HG02970 (cell line): ENCODE results near the gene MAL.

ENCODE experiments used
- ATAC-seq: cut with Tn5 transposase; IDR thresholded peaks from one replicate; pipeline ENCODE4 v1.9.1; 2021; ENCODE audit warnings: mild to moderate bottlenecking, moderate library complexity, moderate number of reproducible peaks; ENCODE audit not compliant: unreplicated experiment, low FRiP score

MAL gene

DNA sequence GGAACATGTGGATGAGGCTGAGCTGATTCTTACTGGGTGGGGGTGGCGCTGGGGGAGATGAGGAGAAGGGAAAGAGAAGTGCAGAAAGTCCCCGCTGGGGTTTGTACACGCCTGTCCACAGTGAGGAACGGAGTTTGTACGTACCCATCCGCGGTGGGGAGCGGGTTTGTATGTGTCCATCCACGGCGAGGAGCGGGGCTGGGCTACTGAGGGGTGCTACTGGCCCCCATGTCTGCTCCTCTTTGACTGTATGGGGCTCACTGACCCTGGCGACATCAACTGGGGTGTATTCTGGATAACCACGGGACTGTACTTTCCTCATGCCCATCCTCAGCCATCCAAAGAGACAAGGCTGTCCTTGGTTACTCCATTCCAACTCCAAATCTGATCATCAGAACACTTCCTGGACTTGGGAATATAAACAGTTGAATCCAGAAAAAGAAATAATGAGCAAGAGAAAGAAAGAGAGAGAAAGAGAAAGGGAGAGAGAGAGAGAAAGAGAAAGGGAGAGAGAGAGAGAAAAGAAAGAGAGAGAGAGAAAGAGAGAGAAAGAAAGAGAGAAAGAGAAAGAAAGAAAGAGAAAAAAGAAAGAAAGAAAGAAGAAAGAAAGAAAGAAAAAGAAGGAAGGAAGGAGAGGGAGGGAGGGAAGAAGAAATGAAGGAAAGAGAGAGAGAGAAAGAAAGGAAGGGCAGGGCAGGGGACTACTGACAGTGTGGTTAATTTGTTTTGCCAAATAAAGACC is 21.0 kb downstream of the MAL start:
- no peak for ATAC-seq

GRCh38 chr2:95047629-95048510 is 22.4 kb downstream of the MAL start:
- no peak for ATAC-seq

- ATAC-seq, result no peak
Measured at GRCh38 chr2:95048825-95049682, 23.5 kb downstream of the MAL start.

DNA sequence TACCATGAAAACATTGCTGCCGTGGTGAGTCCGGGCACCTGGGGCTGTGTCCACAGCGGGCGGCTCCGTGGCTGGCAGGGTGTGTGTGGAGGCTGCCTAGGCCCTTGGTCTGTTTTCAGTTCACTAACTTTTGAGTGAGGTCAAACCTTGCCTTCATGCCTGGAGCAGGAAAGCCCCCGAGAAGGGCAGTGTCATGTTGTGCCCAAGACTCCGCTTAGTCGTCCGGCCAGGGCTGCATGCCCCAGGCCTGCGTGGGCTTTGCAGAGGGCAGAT is 24.1 kb downstream of the MAL start:
- ATAC-seq, result no peak

DNA sequence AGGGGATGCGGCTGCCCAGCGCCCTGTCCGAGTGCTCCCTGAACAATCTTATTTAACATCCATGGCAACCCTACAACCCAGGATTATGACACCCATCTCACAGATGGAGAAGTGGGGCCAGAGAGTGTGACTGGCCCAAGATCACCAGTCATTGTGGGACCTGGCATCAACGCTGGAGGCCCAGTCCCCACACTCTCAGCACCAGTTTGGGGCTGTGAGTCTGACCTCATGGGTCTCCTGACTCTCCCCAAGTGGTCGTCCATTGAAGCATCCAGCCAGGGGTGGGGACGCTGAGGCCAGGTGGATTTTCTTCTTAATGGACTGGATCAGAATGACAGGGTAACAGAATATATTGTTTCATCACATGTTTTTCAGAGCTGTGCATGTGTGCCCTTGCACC is 24.5 kb downstream of the MAL start:
- no peak for ATAC-seq

DNA sequence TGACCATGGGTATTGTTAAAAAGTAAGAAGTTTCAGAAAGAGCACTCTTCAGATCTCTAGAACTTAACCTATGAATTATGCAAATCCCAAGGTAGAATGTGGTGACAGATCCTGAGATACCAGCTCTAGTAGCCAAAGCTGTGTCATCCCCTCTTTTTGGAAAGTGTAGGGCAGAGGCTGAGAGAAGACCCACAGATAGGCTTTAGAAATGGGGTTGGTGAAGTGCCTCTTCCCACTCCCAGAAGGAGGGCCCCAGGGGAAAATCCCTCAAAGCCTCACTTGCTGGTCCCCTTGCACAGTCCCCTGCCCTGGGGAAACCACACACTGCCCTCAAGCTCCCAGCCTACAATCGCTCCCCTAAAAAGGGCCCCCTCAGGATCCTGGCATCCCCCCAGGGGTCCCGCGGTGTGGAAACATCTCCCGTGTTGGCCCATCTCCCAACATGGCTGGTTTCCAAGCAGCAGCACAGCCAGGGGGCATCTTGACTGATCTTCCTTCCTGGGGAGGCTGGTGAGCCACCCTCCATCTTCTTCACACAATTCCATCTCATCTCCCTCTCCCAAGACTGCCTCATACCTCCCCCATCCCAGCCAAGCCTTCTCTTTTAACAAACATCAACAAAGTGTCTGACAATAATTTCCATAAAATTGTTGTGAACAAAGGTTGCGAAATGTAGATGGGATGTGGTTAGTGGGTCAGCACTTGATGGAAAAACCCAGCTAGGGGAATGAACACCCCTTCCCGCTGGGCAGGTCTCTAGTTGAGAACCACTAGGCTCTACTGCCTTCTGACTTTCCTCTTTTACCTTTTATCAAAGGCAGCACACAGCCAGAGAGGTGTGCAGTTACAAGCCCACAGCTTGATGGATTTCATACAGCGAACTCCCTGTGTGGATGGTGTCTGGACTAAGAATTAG is 25.1 kb downstream of the MAL start:
- ATAC-seq, result no peak

DNA sequence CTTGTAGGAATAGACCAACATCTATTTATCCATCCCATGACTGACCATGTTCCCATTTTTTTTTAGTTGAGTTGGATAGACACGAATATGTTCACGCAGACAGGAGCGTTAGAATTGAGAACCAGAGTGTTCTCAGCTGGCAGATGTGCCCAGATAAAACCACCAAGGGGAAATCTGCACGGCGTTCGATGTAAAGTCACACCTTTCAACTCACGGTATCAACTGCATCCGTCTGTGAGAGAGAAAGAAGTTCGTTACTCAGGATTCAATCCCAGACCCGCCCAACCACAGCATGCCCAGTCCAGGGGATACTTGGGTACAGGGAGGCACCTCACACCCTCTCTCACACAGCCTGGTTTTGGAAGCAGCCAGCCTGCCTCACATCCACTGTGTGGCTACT is 26.1 kb downstream of the MAL start:
- ATAC-seq, result no peak

DNA sequence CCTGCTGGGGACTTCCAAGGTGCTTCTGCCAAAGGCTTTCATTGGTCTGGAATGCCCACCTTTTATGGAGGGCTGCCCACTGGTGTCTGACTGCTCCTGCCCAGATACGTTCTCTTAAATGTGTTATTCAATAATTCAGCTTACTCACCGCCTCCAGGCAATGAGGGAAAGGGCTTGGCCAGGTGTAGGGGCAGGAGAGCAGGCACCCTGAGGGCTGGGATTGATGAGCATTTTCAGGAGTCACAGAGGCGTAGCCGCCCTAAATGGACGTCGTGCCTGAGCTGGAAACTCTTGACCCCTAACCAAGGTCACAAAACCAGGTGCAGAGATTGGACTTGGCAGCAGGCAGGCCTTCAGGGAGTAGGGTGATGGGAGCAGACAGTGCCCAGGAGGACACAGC is 26.8 kb downstream of the MAL start:
- ATAC-seq, result no peak

GRCh38 chr2:95052804-95053479 is 27.4 kb downstream of the MAL start:
- no peak for ATAC-seq

- ATAC-seq, result no peak
Measured at GRCh38 chr2:95053543-95053942, 28.0 kb downstream of the MAL start.

GRCh38 chr2:95054016-95054415 is 28.5 kb downstream of the MAL start:
- no peak for ATAC-seq

GRCh38 chr2:95055262-95055661 is 29.8 kb downstream of the MAL start:
- ATAC-seq, result no peak

DNA sequence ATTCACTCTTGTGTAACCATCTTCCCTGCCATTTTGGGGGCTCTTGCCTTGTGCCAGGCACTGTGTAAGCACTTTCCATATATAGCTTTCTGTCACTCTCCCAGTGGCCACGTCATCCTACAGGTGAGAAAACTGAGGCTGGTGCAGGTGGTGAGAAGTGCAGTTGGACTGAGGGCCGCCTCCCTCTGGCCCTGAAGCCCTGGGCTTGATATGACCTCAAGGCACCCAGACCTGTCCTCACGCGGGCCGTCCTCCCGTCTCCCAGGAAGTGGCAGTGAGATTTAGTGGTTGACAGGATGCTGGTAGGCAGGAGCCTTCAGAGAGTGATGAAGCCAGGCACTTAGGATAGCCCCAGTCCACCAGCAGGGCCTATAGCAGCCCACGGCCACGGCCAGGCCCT is 30.5 kb downstream of the MAL start:
- no peak for ATAC-seq

GRCh38 chr2:95056461-95057459 is 31.3 kb downstream of the MAL start:
- no peak for ATAC-seq

DNA sequence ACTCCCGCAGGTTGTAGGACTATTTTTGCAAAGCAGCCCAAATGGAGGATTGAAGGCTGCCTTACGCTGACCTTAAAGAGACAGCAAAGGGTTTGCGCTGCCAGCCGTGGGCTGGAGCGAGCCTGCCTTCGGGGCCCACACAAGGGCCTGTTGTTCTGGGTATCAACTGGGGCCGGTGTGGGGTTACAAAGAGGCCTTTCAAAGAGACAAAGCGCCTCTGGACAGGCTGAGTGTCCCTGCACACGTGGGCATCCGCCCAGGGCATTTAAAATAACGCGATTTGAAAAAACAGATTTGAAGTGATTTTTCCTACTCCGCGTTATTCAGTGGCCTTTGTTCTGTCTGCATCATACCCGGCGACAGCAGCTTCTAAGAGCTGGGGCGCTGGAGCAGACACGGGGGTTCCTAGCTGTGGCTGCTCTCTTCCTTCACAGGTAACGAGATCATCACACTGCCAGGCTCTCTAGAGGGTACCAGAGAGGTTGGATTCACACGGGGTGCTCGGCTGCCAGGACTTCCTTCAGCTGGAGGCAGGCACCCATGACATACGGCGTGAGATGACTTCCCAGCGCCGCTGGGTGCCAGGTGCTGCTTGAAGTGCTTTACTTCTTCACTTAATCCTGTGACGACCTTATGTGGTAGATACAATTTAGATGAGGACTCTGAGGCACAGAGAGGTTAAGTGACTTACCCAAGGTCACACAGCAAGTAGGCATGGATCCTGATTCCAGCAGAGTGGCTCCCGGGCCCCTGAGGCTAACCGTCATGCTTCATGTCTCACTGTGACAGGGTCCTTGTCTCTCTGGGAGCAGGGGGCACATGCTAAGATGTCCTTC is 32.2 kb downstream of the MAL start:
- no peak for ATAC-seq

DNA sequence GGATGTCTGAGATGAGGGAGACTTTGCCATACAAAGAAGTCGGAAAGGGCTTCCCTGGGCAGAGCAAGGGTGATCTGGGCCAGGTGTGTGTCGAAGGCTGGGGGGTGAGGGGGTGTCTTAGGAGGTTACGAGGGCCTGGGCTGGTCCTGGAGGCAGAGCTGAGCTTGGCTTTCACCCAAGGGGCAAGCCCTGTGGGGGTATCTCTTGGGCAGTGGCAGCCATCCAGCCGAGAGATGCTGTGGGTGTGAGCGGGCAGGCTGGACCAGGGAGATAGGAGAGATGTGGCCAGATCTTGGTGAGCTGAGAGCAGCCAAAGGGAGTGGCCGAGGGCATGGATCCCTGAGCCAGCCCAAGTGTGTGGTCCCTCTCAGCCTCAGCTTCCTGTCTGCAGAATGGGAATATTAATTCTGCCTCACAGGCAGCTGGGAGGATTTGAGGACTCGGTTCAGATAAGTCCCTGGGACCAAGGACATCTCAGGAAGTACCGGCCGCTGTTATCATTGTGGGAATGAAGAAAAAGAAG is 33.0 kb downstream of the MAL start:
- no peak for ATAC-seq

DNA sequence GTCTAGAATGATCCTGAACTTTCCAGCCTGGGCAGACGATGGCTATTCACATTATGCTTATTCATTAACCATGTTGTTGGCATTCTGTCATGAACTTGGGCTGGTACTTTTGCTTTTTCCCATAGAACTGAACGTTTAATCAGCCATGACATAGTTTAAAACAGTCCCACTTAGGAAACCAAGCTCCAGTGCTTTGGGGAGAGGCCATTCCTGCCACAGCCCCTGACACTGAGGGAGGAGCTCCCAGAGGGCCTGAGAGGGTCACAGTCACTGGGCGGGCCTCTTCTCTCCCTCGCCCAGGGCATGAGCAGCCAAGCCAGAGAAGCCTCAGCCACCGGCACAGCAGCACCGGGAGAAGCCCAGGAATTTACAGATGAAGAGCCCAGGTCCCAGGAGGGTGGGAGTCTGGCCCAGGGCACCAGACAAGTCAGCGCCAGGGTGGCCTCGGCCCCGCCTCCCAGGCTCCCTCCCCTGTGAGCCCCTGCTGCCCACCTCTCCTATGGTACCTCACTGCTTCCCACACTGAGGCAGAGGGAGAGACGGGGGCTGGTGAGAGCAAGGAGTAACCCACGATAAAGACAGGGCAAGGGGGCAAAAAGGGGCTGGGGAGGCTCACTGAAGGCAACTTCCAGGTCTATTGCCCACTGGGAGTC is 33.6 kb downstream of the MAL start:
- ATAC-seq, result no peak
